ENCODE results near the gene MOV10. TPM values are rescaled to one million over a fixed set of nuclear protein-coding genes. Genes with fewer than 3 reads are reported as not detected.

MOV10 gene
- total RNA-seq, 4 donors from 2014 or later = 22.1 to 129 (median 76.9) TPM

DNA sequence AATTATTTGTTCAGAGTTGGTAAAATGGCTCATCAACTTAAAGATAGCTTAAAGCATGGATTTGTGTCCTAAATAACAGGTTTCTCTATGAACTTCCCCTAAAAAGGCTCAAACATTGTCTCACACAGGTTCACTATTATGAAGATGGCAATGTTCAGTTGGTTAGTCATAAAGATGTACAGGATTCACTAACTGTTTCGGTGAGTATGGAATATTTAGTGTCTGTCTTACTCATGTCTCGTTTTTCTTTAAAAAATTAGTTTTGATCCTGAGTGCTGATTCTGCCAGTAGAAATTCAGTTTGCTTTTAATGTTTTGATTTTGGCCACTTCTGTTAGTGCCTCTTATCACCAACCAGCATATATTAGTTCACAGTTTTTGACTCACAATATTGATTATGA lies 7.5 kb upstream of the MOV10 start:
- TF ChIP-seq POLR2AphosphoS5 (IDR thresholded peaks at IDR 0.05) = no peak
- TF ChIP-seq POLR2A (IDR thresholded peaks at IDR 0.05) = no peak
- TF ChIP-seq, protein P1, sequence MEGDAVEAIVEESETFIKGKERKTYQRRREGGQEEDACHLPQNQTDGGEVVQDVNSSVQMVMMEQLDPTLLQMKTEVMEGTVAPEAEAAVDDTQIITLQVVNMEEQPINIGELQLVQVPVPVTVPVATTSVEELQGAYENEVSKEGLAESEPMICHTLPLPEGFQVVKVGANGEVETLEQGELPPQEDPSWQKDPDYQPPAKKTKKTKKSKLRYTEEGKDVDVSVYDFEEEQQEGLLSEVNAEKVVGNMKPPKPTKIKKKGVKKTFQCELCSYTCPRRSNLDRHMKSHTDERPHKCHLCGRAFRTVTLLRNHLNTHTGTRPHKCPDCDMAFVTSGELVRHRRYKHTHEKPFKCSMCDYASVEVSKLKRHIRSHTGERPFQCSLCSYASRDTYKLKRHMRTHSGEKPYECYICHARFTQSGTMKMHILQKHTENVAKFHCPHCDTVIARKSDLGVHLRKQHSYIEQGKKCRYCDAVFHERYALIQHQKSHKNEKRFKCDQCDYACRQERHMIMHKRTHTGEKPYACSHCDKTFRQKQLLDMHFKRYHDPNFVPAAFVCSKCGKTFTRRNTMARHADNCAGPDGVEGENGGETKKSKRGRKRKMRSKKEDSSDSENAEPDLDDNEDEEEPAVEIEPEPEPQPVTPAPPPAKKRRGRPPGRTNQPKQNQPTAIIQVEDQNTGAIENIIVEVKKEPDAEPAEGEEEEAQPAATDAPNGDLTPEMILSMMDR (IDR thresholded peaks at IDR 0.05) = no peak
- Histone ChIP-seq H3K36me3 (peaks cover 0 to 41% (median 8%) of the 10 kb centered on the region in 4 donors), H3K4me3 (no peak overlapping the region), H3K27me3 (no peaks in the 10 kb centered on the region), H3K4me1 (no peaks in the 10 kb centered on the region), H3K9me3 (no peaks in the 10 kb centered on the region), H3K27ac (no peak overlapping the region)
- in situ Hi-C loops (cut with MboI; ENCODE audit: low pct_ligation_motif_present in 1 of 4, low pct_unique_long_range_greater_than_20kb in 1 of 4, low sequenced_read_pairs in 3 of 4) = no loop called here
- no peak for DNase-seq
- WGBS, 2 donors (ENCODE audit: low coverage in 1 of 2) = 77 to 88% methylated on average over 2 of the region's 2 CpGs
- intact Hi-C loops (cut with DNase I; ENCODE audit: low total_unique reads) = no loop called here

DNA sequence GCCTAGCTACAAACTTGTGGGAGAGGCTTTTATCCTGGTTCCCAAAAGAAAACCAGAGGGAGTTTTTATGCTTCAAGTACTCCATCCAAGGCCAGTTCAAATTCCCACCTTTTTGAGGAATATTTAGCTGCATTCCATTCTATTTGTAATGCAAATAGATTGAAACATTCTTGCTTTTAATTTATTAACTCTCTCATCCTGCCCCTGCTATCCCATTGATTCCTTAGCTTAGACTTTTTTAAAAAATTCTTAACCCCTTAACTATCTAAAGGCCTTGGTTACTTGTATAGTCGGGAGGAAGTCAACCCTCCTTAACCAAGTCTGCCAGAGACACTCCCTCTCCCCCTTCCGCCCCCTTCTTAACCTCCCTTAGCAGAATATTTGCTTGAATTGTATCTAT lies 2.5 kb upstream of the MOV10 start:
- no peak overlapping the region for H3K4me3 ChIP-seq
- in situ Hi-C loops (cut with MboI; ENCODE audit: low pct_ligation_motif_present in 1 of 4, low pct_unique_long_range_greater_than_20kb in 1 of 4, low sequenced_read_pairs in 3 of 4) (no loop called here), intact Hi-C loops (cut with DNase I; ENCODE audit: low total_unique reads) (no loop called here)
- no peak for DNase-seq
- peaks cover 11 to 24% (median 16%) of the 10 kb centered on the region in 4 donors for H3K4me1 ChIP-seq
- no peaks in the 10 kb centered on the region for H3K27me3 ChIP-seq
- H3K9me3 ChIP-seq = no peaks in the 10 kb centered on the region
- no peak overlapping the region for H3K27ac ChIP-seq
- peaks cover 0 to 18% (median 4%) of the 10 kb centered on the region in 4 donors for H3K36me3 ChIP-seq
- 86% methylated on average over 2 of the region's 2 CpGs; no CpG with 5 or more reads in 1 of the 2 donors for WGBS, 2 donors (ENCODE audit: low coverage in 1 of 2)
- TF ChIP-seq, protein P1 (IDR thresholded peaks at IDR 0.05) = no peak
- TF ChIP-seq POLR2AphosphoS5 (IDR thresholded peaks at IDR 0.05) (no peak), POLR2A (IDR thresholded peaks at IDR 0.05) (no peak), EP300 (IDR thresholded peaks at IDR 0.05; ENCODE audit: low read depth) (no peak)

DNA sequence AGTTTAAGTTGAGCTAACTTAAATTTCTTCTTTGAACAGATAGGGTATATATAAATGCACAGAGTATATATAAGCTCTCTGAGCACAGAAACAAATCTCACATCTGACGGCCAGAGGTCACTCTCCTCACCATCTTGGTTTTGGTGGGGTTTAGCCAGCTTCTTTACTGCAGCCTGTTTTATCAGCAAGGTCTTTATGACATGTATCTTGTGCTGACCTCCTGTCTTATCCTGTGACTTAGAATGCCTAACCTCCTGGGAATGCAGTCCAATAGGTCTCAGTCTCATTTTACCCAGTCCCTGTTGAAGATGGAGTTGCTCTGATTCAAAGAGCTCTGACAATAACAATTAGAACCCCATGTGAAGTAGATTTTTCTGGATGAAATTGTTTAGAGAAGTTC lies 1.6 kb upstream of the MOV10 start:
- in situ Hi-C loops (cut with MboI; ENCODE audit: low pct_ligation_motif_present in 1 of 4, low pct_unique_long_range_greater_than_20kb in 1 of 4, low sequenced_read_pairs in 3 of 4) (no loop called here), intact Hi-C loops (cut with DNase I; ENCODE audit: low total_unique reads) (no loop called here)
- TF ChIP-seq POLR2A (IDR thresholded peaks at IDR 0.05) (no peak), POLR2AphosphoS5 (IDR thresholded peaks at IDR 0.05) (no peak), EP300 (IDR thresholded peaks at IDR 0.05; ENCODE audit: low read depth) (no peak)
- TF ChIP-seq, protein P1 (IDR thresholded peaks at IDR 0.05) = no peak
- Histone ChIP-seq H3K36me3 (peaks cover 0 to 12% (median 4%) of the 10 kb centered on the region in 4 donors), H3K27me3 (no peaks in the 10 kb centered on the region), H3K4me1 (peaks cover 11 to 24% (median 16%) of the 10 kb centered on the region in 4 donors), H3K4me3 (no peak overlapping the region), H3K27ac (peak overlapping the region in 2 of 4 donors; percentile 85 to 94), H3K9me3 (no peaks in the 10 kb centered on the region)
- DNase-seq = no peak
- WGBS, 2 donors (ENCODE audit: low coverage in 1 of 2) = 91 to 100% methylated on average over 1 of the region's 1 CpG

DNA sequence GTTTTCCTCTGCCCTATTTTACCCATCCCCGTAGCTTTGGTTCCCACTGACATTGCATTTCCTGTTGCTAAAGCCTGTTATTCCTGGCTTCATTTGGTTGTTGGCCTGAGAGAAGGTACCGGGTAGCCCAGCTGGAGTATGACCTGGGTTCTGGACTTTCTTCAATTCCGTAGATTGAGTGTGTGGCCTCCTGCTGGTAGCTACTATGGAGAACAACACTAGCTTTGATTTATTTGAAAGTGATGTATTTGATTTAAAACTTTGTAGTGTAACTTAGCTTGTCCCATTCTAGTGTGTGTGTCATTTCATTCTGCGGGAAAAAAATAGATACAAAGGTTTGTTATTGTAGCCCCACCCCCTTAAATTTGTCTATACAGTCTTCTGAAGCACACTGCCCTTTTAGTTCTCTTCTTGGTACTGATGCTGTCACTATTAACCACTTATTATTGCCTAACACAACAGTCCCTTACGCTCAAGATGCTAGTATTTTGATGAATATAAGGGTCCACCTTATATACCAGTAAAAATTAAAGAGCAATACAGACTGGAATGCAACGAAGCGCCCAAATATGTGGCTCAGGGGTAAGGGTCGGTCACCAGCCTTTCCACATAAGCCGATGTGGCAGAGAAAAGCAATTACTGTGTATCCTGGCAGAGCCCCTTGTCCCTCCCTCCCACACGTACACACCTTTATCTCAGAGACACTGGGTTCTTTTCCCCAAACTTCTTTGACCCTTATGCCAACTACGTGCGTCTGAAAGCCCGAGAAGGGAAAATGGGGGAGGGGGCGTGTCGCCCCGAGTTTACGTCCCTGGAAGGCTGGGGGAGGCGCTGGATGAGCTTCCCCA lies 643 bp upstream of the MOV10 start:
- H3K4me1 ChIP-seq = peaks cover 11 to 24% (median 16%) of the 10 kb centered on the region in 4 donors
- peaks cover 0 to 7% (median 2%) of the 10 kb centered on the region in 4 donors for H3K36me3 ChIP-seq
- WGBS, 2 donors (ENCODE audit: low coverage in 1 of 2) = 9 to 10% methylated on average over 7 to 18 of the region's 18 CpGs
- H3K4me3 ChIP-seq = peak overlapping the region; percentile 68 to 89 (median 78)
- H3K27me3 ChIP-seq = no peaks in the 10 kb centered on the region
- no peaks in the 10 kb centered on the region for H3K9me3 ChIP-seq
- in situ Hi-C loops (cut with MboI; ENCODE audit: low pct_ligation_motif_present in 1 of 4, low pct_unique_long_range_greater_than_20kb in 1 of 4, low sequenced_read_pairs in 3 of 4) = no loop called here
- DNase-seq = no peak
- TF ChIP-seq, protein P1 (IDR thresholded peaks at IDR 0.05) = peak; percentile 34 to 64 (median 43)
- TF ChIP-seq POLR2A (IDR thresholded peaks at IDR 0.05) (no peak), EP300 (IDR thresholded peaks at IDR 0.05; ENCODE audit: low read depth) (no peak), POLR2AphosphoS5 (IDR thresholded peaks at IDR 0.05) (no peak)
- intact Hi-C loops (cut with DNase I; ENCODE audit: low total_unique reads) = no loop called here
- peak overlapping the region; percentile 85 to 94 (median 91) for H3K27ac ChIP-seq

Measured in transverse colon (tissue), 4 donors.